Stimulated activated CD4-positive, alpha-beta T cell treated with anti-CD3 and anti-CD28 coated beads, TNF-alpha, amount 100 ng/mL, for 48 hours (primary cell): Measurements from ENCODE around the gene SRA1.
"Not testable (repeated sequence)": the region's sequence is repeated elsewhere in the genome, so short reads cannot be mapped to it uniquely, and the experiment has no call there.

ENCODE experiments used
- DNase-seq, 3 donors: peaks; one replicate each; pipeline ENCODE4 v3.0.0-alpha.2; 2020; ENCODE audit warnings: low read depth in 3 of 3

The SRA1 gene

GRCh38 chr5:140557136-140557805, at the start of gene SRA1:
TSS of gene SRA1 (minus strand) at chr5:140557473. CDS start at chr5:140557452, 21 bp downstream.
- DNase-seq, result peak; percentile 75 to 81 (median 77)

GRCh38 chr5:140607031-140607430, 49.8 kb upstream of the SRA1 start:
- no peak for DNase-seq

- no peak for DNase-seq
Observed at GRCh38 chr5:140605879-140606278, 48.6 kb upstream of the SRA1 start.

- DNase-seq, result no peak
Observed at GRCh38 chr5:140603734-140604133, 46.5 kb upstream of the SRA1 start.

GRCh38 chr5:140603446-140603698, 46.1 kb upstream of the SRA1 start:
- DNase-seq, result not testable (repeated sequence)

- no peak for DNase-seq
Observed at GRCh38 chr5:140602147-140602546, 44.9 kb upstream of the SRA1 start.

GRCh38 chr5:140600096-140600495, 42.8 kb upstream of the SRA1 start:
- no peak for DNase-seq

GRCh38 chr5:140598836-140599235, 41.6 kb upstream of the SRA1 start:
- no peak for DNase-seq

- no peak for DNase-seq
Observed at GRCh38 chr5:140596321-140596741, 39.1 kb upstream of the SRA1 start.

GRCh38 chr5:140595538-140596300, 38.4 kb upstream of the SRA1 start:
- no peak for DNase-seq

- no peak for DNase-seq
Observed at GRCh38 chr5:140594169-140594568, 36.9 kb upstream of the SRA1 start.

GRCh38 chr5:140593070-140593469, 35.8 kb upstream of the SRA1 start:
- DNase-seq, result not testable (repeated sequence)

GRCh38 chr5:140591747-140592372, 34.6 kb upstream of the SRA1 start:
- no peak for DNase-seq

GRCh38 chr5:140590861-140591260, 33.6 kb upstream of the SRA1 start:
- no peak for DNase-seq

- DNase-seq, result no peak
Observed at GRCh38 chr5:140588311-140589070, 31.2 kb upstream of the SRA1 start.

GRCh38 chr5:140587495-140587894, 30.2 kb upstream of the SRA1 start:
- no peak for DNase-seq

- DNase-seq, result not testable (repeated sequence)
Observed at GRCh38 chr5:140579188-140579747, 22.0 kb upstream of the SRA1 start.

GRCh38 chr5:140576776-140577201, 19.5 kb upstream of the SRA1 start:
- no peak for DNase-seq

GRCh38 chr5:140575309-140575708, 18.0 kb upstream of the SRA1 start:
- no peak for DNase-seq

- no peak for DNase-seq
Observed at GRCh38 chr5:140574165-140574564, 16.9 kb upstream of the SRA1 start.

- DNase-seq, result no peak
Observed at GRCh38 chr5:140573683-140574082, 16.4 kb upstream of the SRA1 start.

GRCh38 chr5:140571105-140571504, 13.8 kb upstream of the SRA1 start:
- no peak for DNase-seq
